Measurements from ENCODE around the gene LARGE1. TPM values are rescaled to one million over a fixed set of nuclear protein-coding genes. Genes with fewer than 3 reads are reported as not detected.

The LARGE1 gene
- total RNA-seq, 4 donors from 2014 or later: 78.1 to 156 (median 104) TPM

- H3K27me3 ChIP-seq: no peaks in the 10 kb centered on the region
- TF ChIP-seq POLR2A (IDR thresholded peaks at IDR 0.05): no peak
- TF ChIP-seq, protein P1, sequence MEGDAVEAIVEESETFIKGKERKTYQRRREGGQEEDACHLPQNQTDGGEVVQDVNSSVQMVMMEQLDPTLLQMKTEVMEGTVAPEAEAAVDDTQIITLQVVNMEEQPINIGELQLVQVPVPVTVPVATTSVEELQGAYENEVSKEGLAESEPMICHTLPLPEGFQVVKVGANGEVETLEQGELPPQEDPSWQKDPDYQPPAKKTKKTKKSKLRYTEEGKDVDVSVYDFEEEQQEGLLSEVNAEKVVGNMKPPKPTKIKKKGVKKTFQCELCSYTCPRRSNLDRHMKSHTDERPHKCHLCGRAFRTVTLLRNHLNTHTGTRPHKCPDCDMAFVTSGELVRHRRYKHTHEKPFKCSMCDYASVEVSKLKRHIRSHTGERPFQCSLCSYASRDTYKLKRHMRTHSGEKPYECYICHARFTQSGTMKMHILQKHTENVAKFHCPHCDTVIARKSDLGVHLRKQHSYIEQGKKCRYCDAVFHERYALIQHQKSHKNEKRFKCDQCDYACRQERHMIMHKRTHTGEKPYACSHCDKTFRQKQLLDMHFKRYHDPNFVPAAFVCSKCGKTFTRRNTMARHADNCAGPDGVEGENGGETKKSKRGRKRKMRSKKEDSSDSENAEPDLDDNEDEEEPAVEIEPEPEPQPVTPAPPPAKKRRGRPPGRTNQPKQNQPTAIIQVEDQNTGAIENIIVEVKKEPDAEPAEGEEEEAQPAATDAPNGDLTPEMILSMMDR (IDR thresholded peaks at IDR 0.05): no peak
- DNase-seq: no peak
- no peaks in the 10 kb centered on the region for H3K36me3 ChIP-seq
- H3K4me1 ChIP-seq: no peaks in the 10 kb centered on the region
- H3K9me3 ChIP-seq: peaks cover 0 to 6% (median 0%) of the 10 kb centered on the region in 4 donors
- no peak overlapping the region for H3K27ac ChIP-seq
- no peak overlapping the region for H3K4me3 ChIP-seq
These were observed 461.1 kb downstream of the LARGE1 start for GRCh38 chr22:33459137-33459536.

DNA sequence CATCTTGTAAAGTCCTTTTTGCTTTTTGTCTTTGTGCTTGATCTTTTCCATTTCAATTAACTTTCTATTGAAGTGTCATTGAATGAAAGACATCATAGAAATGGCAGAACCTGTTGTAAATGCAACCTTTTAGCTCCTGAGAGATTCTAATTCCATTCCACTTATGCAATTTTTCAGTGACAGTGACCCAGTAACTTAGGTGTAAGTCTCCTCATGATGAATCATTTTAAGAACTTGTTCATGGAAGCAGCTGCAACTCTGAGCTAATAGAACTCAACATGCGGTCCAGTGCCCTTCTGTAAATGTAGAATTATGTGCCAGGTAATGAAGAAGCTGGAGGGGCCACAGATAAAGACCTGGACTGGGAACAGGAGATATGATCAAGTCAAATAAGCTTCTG is 463.8 kb downstream of the LARGE1 start:
- Histone ChIP-seq H3K4me3 (no peak overlapping the region), H3K9me3 (no peaks in the 10 kb centered on the region), H3K36me3 (no peaks in the 10 kb centered on the region), H3K27ac (no peak overlapping the region), H3K4me1 (no peaks in the 10 kb centered on the region), H3K27me3 (no peaks in the 10 kb centered on the region)
- no peak for DNase-seq
- TF ChIP-seq, protein P1 (IDR thresholded peaks at IDR 0.05): no peak
- TF ChIP-seq POLR2A (IDR thresholded peaks at IDR 0.05): no peak

DNA sequence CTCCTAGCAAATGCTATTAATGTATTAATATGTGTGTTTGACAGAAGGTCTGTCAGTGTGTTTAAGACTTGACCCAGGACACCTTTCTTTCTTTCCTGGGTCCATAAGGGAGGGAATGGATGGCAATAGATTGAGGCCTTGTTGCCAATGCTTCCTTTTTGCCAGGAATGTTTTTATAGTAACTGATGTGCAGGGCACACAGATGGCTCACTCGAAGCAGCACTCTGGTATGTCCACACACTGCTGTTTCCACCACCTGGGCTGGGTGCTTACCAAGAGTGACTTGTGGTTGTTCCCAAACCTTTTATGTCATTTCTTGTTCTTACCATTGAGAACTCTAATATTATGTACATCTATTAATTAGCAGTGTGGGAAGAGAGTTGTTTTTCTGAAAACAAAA is 465.2 kb downstream of the LARGE1 start:
- no peak for TF ChIP-seq POLR2A (IDR thresholded peaks at IDR 0.05)
- TF ChIP-seq, protein P1 (IDR thresholded peaks at IDR 0.05): no peak
- Histone ChIP-seq H3K4me1 (no peaks in the 10 kb centered on the region), H3K27me3 (no peaks in the 10 kb centered on the region), H3K36me3 (no peaks in the 10 kb centered on the region), H3K4me3 (no peak overlapping the region), H3K27ac (no peak overlapping the region), H3K9me3 (no peaks in the 10 kb centered on the region)
- no peak for DNase-seq

DNA sequence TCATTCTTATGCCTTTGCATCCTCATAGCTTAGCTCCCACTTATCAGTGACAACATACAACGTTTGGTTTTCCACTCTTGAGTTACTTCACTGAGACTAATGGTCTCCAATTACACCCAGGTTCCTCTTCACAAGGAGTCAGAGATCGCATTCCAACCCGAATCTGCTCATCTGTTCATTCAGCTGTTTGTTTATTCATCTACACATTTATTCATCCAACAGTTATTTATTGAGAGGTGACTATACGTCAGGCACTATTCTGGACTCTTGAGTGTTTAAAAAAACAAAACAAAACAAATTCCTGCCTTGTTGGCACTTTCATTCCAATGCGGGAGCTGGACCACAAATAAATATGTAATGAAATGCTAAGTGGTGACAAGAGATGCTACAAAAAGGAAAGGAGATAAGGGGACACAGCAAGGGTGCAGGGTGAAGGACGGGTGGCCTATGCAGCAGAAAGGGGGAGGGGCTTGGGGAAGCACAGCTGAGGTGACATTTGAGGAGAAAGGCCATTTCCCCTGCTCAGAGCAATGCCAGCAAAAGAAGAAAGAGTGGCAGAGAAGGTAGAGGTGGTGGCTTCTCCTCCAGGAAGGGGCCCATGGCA is 468.3 kb downstream of the LARGE1 start:
- H3K4me1 ChIP-seq: no peaks in the 10 kb centered on the region
- TF ChIP-seq, protein P1 (IDR thresholded peaks at IDR 0.05): no peak
- no peak for TF ChIP-seq POLR2A (IDR thresholded peaks at IDR 0.05)
- no peak for DNase-seq
- no peak overlapping the region for H3K27ac ChIP-seq
- H3K9me3 ChIP-seq: no peaks in the 10 kb centered on the region
- no peak overlapping the region for H3K4me3 ChIP-seq
- no peaks in the 10 kb centered on the region for H3K27me3 ChIP-seq
- H3K36me3 ChIP-seq: no peaks in the 10 kb centered on the region

- DNase-seq: no peak
- Histone ChIP-seq H3K4me1 (no peaks in the 10 kb centered on the region), H3K4me3 (no peak overlapping the region), H3K9me3 (no peaks in the 10 kb centered on the region), H3K27me3 (no peaks in the 10 kb centered on the region), H3K27ac (no peak overlapping the region), H3K36me3 (no peaks in the 10 kb centered on the region)
- no peak for TF ChIP-seq POLR2A (IDR thresholded peaks at IDR 0.05)
- TF ChIP-seq, protein P1 (IDR thresholded peaks at IDR 0.05): no peak
These were observed 469.5 kb downstream of the LARGE1 start for GRCh38 chr22:33450756-33451155.

DNA sequence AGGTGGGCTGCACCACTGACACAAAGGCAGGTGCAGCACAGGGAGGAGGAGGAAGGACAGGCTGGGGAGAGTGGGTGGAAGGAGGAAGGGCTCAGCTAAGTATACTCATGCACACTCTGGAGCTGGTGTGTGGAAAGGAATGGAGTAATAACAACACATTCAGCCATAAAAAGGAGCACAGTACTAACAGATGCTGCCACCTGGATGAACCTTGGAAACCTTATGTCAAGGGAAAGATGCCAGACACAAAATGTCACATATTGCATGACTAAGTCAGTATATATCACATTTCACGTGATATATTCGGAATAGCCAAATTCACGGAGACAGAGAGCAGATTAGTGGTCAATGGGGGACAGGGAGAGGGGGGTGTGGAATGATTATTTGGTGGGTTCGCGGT is 472.5 kb downstream of the LARGE1 start:
- no peak for DNase-seq
- no peak overlapping the region for H3K27ac ChIP-seq
- no peak overlapping the region for H3K4me3 ChIP-seq
- no peaks in the 10 kb centered on the region for H3K36me3 ChIP-seq
- no peaks in the 10 kb centered on the region for H3K9me3 ChIP-seq
- TF ChIP-seq, protein P1 (IDR thresholded peaks at IDR 0.05): no peak
- no peak for TF ChIP-seq POLR2A (IDR thresholded peaks at IDR 0.05)
- H3K27me3 ChIP-seq: no peaks in the 10 kb centered on the region
- no peaks in the 10 kb centered on the region for H3K4me1 ChIP-seq

All from Peyer's patch (tissue), 4 donors.